Stimulated activated CD4-positive, alpha-beta T cell treated with anti-CD3 and anti-CD28 coated beads, Interleukin-1b, Interleukin-23, amount 100 ng/mL, for 4 hours (primary cell): ENCODE data around the gene AHCY.
A peak's percentile ranks its signal among the peaks of the same experiment; 100 is the strongest.
"Not testable (repeated sequence)": the region's sequence is repeated elsewhere in the genome, so short reads cannot be mapped to it uniquely, and the experiment has no call there.

Source experiments
- DNase-seq, 2 donors: peaks; one replicate each; pipeline ENCODE4 v3.0.0-alpha.2; 2020; ENCODE audit warnings: low read depth in 2 of 2

Gene AHCY

DNA sequence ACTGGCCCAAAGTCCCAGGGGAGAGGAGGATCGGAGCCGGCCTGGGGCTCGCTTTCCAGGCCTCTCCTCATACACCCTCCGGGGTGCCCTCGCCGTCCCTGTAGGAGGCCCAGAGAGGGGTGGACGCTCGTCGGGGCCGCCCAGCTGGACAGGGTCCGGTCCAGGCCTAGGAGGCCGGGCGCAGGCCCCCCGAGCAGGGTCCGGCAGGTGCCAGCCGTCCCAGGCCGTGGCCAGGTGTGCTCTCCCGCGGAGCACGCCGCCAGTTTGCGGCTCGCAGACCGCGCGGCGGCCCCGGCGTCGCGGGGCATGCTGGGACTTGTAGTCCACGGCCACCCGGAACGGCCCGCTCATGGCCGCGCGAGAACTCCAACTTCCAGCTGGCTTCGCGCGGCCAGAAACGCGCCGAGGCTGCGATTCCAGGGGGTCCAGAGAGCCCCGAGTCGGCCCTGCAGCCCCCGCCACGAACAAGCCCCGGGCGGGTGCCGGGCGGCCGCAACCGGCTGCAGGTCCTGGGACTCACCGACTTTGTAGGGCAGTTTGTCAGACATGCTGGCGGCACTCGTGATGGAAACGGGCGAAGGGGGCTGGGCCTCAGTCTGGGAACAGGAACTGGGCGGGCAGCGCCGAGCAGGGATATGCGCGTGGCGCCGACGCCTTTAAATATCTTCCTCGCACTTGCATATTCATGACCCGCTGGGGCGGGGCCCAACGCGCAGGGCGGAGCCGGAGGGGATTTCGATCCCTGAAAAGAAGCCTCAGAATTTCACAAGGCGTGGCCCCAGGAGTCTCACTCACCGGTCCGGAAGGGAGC, at the start of gene AHCY:
Gene AHCY (minus strand): TSS at position 633 of the 811 bp plus-strand sequence. CDS start 85 bp downstream, at position 548.
- peak; percentile 88 to 93 for DNase-seq

DNA sequence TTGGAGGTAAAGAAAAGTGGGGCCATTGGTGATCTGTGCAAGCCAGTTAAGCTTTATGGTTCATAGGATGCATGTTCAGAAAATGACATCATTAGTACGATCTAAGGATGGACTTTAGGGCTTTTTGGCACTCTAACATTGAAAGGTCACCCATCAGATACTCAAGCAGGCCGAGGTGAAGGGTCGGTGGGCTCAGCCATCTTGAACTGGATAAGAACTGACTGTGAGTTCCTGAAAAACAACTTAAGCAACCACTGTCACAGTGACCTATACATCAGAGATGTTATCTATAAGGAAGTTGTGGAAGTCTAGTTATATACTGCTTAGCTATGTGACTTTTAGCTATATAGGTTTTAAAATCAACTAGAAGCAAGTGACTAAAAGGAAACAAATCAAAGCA, 46.9 kb upstream of the AHCY start:
- no peak for DNase-seq

DNA sequence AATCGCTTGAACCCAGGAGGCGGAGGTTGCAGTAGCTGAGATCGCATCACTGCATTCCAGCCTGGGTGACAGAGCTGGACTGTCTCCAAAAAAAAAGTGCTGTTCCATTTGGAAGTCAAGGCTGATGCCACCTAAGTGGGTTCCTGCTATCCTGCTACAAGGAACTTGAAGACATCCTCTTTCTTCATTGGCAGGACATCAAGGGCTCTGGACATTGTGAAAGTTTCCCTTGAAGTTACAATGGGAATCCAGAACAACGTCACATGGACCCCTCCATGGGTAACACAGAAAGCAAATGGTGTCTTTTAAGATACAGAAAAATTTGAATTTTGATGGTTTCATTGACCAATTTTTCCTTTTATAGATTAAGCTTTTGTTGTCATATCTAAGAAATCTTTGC, 44.4 kb upstream of the AHCY start:
- no peak for DNase-seq

DNA sequence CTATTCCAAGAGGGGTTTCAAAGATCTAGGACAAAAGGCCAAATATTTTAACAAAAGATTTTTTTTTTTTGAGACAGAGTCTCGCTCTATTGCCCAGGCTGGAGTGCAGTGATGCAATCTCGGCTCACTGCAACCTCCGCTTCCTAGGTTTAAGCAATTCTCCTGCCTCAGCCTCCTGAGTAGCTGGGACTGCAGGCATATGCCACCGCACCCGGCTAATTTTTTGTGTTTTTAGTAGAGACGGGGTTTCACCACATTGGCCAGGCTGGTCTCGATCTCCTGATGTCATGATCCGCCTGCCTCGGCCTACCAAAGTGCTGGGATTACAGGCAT, 43.3 kb upstream of the AHCY start:
- not testable (repeated sequence) for DNase-seq

DNA sequence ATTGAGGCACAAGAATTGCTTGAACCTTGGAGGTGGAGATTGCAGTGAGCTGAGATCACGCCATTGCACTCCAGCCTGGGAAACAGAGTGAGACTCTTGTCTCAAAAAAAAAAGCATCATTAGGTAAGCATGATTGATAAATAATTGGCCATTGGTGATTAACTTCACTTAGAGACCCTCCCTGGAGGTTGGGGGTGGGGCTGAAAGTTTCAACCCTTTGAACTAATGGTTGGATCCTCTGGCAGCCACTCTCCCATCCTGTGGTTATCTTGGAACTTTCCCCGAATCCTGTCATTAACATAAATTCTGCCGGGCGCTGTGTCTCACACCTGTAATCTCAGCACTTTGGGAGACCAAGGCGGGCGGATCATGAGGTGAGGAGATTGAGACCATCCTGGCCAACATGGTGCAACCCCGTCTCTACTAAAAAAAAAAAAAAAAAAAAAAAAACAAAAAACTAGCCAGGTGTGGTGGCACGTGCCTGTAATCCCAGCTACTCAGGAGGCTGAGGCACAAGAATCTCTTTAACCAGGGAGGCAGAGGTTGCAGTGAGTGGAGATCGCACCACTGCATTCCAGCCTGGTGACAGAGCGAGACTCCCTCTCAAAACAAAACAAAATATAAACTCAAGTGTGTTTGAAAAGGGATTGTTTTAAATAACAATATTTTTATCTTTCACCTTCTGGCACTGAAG, 42.8 kb upstream of the AHCY start:
- DNase-seq, result not testable (repeated sequence)

DNA sequence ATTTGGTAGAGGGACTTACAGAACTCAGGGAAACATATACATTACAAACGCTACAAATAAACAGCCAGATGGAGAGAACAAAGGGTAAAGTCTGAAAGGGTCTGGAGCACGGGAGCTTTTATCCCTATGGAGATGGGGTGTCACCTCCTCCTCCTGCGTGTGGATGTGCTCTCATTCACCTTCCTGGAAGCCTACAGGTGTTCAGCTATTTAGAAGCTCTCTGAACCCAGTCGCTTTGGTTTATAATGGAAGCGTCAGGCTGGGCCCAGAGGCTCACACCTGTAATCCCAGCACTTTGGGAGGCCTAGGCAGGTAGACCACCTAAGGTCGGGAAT, 42.2 kb upstream of the AHCY start:
- DNase-seq, result no peak

DNA sequence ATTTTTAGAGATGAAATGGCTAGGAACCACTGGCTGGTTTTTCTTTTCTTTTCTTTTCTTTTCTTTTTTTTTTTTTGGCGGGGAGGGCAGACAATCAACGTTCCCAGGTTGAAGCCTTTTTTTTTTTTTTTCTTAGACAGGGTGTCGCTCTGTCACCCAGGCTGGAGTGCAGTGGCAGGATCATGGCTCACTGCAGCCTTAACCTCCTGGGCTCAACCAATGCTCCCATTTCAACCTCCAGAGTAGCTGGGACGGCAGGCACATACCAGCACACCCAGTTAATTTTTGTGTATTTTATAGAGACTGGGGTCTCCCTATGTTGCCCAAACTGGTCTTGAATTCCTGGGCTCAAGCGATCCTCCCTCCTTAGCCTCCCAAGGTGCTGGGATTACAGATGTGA, 41.1 kb upstream of the AHCY start:
- DNase-seq, result no peak

DNA sequence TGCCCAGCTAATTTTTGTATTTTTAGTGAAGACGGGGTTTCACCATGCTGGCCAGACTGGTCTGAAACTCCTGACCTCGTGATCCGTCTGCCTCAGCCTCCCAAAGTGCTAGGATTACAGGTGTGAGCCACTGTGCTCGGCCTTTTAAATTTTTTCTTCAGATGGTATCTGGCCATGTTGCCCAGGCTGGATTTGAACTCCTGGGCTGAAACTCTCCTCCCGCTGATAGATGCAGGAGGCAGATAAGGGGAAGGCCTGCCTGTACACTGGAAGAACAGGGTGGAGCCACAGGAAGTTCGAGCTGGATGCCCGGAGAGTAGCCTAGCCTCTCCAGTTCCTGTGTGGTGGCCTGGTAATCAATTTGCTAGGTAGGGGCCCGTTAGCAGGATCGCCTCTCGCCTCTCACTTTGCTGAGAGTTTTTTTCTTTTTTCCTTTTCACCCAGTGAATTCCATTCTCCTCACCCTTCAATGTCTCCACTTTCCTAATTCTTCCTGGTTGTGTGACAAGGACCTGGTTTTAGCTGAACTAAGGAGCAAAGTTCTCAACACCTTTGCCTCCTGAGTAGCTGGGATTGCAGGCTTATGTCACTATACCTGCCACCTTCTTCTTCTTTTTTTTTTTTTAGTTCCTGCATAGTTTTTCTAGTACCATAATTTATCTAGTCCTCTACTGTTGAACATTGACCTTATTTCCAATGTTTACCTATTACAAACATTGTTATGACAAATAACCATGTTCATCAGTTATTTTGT, 40.5 kb upstream of the AHCY start:
- DNase-seq, result no peak

DNA sequence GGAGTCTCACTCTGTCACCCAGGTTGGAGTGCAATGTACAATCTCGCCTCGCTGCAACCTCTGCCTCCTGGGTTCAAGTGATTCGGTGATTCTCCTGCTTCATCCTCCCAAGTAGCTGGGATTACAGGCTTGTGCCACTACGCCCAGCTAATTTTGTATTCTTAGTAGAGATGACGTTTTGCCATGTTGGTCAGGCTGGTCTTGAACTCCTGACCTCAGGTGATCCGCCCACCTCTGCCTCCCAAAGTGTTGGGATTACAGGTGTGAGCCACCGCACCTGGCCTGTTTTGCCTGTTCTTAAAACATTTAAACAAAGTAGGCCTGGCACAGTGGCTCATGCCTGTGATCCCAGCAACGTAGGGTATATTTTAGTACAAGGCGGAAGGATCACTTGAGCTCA, 38.0 kb upstream of the AHCY start:
- not testable (repeated sequence) for DNase-seq

DNA sequence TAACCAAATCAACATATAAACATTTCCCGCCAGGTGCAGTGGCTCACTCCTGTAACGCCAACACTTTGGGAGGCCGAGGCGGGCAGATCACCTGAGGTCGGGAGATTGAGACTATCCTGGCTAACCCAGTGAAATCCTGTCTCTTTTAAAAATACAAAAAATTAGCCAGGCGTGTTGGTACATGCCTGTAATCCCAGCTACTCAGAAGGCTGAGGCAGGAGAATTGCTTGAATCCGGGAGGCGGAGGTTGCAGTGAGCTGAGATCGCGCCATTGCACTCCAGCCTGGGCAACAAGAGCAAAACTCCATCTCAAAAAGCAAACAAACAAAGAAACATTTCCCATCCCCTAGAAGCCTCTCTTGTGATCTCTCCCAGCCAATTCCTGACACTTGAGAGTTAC, 37.6 kb upstream of the AHCY start:
- not testable (repeated sequence) for DNase-seq

DNA sequence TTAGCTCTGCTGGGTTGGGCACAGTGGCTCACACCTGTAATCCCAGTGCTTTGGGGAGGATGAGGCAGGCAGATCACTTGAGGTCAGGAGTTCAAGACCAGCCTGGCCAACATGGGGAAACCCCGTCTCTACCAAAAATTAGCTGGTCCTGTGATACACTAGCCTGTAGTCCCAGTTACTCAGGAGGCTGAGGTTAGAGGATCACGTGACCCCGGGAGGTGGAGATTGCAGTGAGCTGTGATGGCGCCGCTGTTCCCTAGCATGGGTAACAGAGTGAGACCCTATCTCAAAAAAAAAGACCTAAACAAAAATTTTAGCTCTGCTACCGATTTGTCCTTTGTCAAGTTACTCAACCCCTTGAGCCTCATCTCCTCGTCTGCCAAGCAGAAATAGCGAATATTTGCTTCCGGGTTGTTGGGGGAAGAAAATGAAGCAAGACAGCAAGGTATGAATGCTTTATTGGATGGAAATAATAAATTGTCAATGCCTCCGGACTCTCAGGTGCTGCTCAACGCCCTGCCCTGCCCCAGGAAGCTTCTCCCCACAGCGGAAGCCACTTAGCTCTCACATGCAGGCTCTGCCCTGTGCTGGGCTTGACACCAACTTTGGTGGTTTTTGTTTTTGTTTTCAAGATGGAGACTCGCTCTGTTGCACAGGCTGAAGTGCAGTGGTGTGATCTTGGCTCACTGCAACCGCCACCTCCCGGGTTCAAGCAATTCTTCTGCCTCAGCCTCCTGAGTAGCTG, 35.0 kb upstream of the AHCY start:
- DNase-seq, result no peak

DNA sequence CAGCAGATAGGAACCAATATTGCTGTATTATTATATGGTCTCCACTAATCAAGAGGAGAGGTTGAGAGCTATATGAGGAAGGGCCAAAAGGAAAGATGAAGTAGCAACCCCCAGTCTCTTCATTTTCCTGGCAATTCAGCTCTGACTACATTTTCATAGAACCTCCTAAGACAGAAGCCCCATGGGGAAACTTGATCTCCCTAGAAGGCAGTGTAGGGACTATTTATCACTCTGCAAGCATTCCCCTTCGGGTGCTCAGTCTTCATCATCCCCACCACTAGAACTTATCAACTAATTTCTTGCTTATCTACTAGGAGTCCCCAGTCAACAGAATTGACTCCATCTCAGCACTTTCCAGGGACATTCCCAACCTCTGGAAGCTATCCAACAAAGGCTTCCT, 34.4 kb upstream of the AHCY start:
- DNase-seq, result no peak

DNA sequence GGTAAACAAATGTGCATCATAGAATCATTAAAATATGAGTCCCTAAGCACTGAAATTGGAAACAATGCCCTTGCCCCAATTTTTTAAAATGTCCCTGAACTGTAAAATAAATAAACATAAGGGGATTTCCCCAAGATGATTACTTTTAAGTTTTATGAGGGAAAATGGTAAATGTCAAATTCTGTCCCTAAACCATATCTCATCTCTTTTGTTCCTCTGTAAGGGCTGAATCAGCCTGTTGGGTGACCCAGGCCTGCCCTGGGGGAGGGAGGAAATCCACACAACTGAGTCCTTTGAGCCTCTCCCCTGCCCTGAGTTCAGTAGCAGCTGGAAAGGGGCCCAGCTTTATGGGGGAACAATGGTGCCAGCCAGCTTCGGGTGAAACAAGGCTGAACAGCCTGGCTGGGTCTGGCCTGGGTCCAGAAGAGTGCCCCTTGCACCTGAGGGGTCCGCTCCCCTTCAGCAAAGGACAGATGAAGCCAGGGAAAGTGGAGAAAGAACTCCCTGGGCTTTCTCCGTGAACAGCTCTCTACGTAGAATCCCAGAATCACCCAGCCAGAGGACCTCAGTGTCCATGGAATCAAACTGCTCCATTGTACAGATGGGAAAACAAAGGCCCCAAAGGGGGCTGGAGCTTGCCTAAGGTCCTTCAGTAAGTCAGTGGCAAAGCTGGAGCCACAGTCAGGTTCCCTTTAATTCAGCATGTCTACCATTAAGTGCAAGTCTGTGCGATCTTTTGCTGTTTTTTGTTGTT, 31.7 kb upstream of the AHCY start:
- no peak for DNase-seq

DNA sequence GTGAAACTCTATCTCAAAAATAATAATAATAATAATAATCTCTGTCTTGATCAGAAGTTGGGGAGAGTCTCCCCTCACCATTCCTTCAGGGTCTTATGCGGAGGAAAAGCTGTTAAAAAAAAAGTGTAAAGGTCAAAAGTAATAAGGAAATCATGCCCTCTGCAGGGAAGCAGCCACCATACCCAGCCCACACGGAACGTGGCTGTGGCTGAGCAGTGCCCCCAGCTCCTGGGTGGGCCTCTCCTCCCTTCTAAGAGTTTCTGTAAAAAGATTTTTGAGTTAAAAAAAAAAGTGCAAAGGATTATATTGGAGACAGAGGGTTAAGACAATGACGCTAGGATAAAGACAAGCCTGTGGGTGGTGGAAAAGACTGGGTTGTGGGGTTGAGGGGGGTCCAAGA, 30.6 kb upstream of the AHCY start:
- DNase-seq, result no peak

DNA sequence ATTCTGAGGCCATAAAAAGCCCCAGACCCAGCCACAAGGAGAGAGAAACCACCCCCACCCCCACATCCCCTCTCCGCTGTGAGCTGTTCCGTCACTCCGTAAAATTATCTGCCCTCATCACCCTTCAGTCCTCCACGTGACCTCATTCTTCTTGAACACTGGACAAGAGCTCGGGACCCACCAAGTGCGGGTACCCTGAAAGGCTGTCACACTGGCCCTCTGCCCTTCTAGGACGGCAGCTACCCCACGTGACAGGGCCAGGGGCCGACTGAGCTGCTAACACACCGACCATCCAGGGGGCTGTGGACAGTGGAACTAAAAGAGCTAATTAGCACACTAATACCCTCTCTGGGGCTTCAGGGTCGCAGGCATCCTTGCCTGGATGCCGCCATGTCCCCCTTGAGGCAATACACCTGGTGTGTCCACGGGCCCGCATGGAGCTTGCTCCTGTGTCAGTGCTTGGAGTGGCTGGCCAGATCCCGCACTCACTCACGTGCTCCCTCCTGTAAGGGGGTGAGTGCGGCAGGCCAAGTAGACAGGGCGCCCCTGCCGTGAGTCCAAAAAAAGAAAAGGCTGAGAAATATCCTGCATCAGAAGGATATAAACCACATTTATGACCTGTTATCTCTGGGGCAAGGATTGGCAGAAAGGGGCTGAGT, 29.2 kb upstream of the AHCY start:
- no peak for DNase-seq

DNA sequence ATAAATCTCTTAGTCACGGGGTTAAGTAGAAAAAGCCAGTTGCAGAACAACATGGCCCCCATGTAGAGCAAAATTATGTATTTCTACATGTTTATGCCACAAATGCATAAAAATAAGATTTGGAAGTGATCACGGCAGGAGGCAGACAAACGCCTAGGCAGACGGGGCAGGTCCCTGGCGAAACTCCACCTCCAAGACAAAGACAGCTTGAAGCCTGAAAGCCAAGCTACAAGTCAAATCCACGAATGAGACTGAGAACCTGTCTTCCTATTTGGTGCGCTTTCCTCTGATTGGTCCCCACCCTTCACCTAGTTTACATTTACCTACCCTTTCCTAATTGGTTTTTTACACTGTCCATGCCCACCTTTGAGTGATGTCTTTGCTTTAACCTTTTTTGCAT, 28.7 kb upstream of the AHCY start:
- DNase-seq, result no peak

DNA sequence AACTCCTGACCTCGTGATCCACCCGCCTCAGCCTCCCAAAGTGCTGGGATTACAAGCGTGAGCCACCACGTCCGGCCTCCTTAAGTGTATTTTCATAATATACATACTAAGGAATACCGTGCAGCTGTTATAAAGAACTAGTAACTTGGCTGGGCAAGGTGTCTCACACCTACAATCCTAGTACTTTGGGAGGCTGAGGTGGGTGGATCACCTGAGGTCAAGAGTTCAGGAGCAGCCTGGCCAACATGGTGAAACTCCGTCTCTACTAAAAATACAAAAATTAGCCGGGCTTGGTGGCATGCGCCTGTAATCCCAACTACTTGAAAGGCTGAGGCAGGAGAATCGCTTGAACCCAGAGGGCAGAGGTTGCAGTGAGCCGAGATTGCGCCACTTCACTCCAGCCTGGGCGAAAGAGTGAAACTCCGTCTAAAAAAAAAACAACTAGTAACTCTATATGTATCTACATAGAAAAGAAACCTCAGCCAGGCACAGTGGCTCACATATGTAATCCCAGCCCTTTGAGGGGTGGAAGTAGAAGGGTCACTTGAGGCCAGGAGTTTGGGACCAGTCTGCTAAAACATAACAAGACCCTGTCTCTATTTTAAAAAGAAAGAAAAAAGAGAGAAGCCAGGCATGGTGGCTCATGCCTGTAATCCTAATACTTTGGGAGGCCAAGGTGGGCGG, 27.8 kb upstream of the AHCY start:
- DNase-seq, result not testable (repeated sequence)

DNA sequence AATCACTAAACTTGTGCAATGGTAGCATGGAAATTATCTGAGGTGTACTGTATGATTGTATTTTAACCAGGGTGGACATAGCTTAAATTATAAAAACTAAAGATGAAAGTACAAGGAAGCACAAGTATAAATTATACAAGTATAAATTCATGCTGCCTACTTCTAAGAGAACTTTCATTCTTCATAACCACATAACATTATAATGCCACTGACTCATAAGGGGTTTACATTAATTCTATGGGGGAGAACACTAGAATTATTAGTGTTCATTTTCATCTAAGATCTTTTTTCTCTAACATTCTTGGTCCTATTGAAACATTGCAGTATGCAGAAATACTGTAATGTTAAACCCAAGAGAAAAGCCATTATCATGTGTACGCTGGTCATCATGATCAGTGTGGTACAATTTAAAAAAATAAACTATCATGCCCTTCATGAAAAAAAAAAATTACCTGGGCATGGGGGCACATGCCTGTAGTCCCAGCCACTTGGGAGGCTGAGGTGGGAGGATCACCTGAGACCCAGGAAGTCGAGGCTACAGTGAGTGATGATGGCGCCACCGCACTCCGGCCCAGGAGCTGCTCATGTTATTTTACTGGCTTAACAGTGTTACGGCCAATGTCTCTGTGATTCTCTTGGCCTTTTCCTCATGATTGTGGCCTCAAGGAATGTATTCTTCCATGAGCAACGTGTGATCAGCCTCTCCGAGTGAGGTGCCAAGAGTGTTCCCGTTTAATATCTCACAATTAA, 25.9 kb upstream of the AHCY start:
- DNase-seq, result no peak

DNA sequence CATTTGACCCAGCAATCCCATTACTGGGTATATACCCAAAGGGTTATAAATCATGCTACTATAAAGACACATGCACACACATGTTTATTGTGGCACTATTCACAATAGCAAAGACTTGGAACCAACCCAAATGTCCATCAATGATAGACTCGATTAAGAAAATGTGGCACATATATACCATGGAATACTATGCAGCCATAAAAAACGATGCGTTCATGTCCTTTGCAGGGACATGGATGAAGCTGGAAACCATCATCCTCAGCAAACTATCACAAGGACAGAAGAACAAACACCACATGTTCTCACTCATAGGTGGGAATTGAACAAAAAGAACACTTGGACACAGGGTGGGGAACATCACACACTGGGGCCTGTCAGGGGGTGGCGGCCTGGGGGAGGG, 25.1 kb upstream of the AHCY start:
- DNase-seq, result not testable (repeated sequence)

DNA sequence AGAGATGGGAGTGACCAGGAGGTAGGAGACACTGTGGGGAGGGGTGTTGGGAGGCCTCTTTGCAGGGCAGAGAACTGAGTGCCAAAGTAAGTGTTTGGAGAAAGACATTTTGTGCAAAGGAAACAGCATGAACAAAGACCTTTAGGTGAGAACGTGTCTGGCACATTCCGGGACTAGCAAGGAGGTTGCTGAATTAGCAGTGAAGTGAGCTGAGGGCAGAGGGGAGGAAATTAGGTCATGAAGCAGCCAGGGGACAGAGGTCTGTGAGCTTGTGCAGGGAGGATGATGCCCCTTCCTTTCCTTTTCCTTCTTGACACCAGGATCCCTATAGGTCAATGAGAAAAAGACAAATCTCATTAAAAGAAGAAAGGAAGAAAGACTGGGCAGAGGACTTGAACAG, 21.4 kb upstream of the AHCY start:
- no peak for DNase-seq
